Fibroblast of skin of right quadriceps (primary cell): ENCODE measurements around the gene MTMR6.

ENCODE experiments used
- DNase-seq: peaks from one replicate; pipeline ENCODE4 v3.0.0-alpha.2; 2013

MTMR6 gene

GRCh38 chr13:25276748-25277147 lies 10.5 kb downstream of the MTMR6 start:
- DNase-seq, result peak; percentile 21

GRCh38 chr13:25268561-25268960 lies 18.7 kb downstream of the MTMR6 start:
- DNase-seq, result no peak

- DNase-seq, result no peak
These were observed 19.6 kb downstream of the MTMR6 start for GRCh38 chr13:25267715-25268114.

GRCh38 chr13:25266706-25267105 lies 20.6 kb downstream of the MTMR6 start:
- DNase-seq, result no peak

- no peak for DNase-seq
These were observed 25.0 kb downstream of the MTMR6 start for GRCh38 chr13:25262261-25262660.

GRCh38 chr13:25253702-25254101 lies 33.6 kb downstream of the MTMR6 start:
- no peak for DNase-seq

GRCh38 chr13:25252752-25253151 lies 34.5 kb downstream of the MTMR6 start:
- DNase-seq, result no peak

- no peak for DNase-seq
These were observed 35.1 kb downstream of the MTMR6 start for GRCh38 chr13:25252225-25252624.

- peak; percentile 34 for DNase-seq
These were observed 38.2 kb downstream of the MTMR6 start for GRCh38 chr13:25249001-25249543.

GRCh38 chr13:25248071-25248470 lies 39.2 kb downstream of the MTMR6 start:
- DNase-seq, result no peak

GRCh38 chr13:25247360-25247759 lies 39.9 kb downstream of the MTMR6 start:
- no peak for DNase-seq

GRCh38 chr13:25244123-25244522 lies 43.2 kb downstream of the MTMR6 start:
- DNase-seq, result no peak

- DNase-seq, result no peak
These were observed 44.3 kb downstream of the MTMR6 start for GRCh38 chr13:25242956-25243355.

GRCh38 chr13:25241007-25241406 lies 46.3 kb downstream of the MTMR6 start:
- DNase-seq, result no peak

- DNase-seq, result no peak
These were observed 50.2 kb downstream of the MTMR6 start for GRCh38 chr13:25237083-25237482.

GRCh38 chr13:25233861-25234260 lies 53.4 kb downstream of the MTMR6 start:
- DNase-seq, result no peak

GRCh38 chr13:25232937-25233515 lies 54.3 kb downstream of the MTMR6 start:
- DNase-seq, result peak; percentile 16

- DNase-seq, result no peak
These were observed 55.8 kb downstream of the MTMR6 start for GRCh38 chr13:25231517-25231916.

GRCh38 chr13:25227690-25228089 lies 59.6 kb downstream of the MTMR6 start:
- no peak for DNase-seq

- no peak for DNase-seq
These were observed 61.3 kb downstream of the MTMR6 start for GRCh38 chr13:25225970-25226369.

- no peak for DNase-seq
These were observed 63.1 kb downstream of the MTMR6 start for GRCh38 chr13:25224151-25224550.

- no peak for DNase-seq
These were observed 64.5 kb downstream of the MTMR6 start for GRCh38 chr13:25222740-25223139.

GRCh38 chr13:25218019-25218418 lies 69.3 kb downstream of the MTMR6 start:
- no peak for DNase-seq

- peak; percentile 21 for DNase-seq
These were observed 70.0 kb downstream of the MTMR6 start for GRCh38 chr13:25217023-25217885.
